Placental pericyte (primary cell): ENCODE measurements around the gene NPFF. TPM values are rescaled to one million over a fixed set of nuclear protein-coding genes. Genes with fewer than 3 reads are reported as not detected.

Source experiments
- small RNA-seq: library from RNA; depleted of rRNA; stranded (forward); fragments of <200 nt; gene quantifications from one replicate; pipeline ENCODE3, GENCODE V24; 2012; ENCODE audit warnings: low replicate concordance
- total RNA-seq: library from RNA; depleted of rRNA; stranded (reverse); fragments of >200 nt; gene quantifications from 2 replicates; pipeline ENCODE4 v1.2.3, GENCODE V29; 2012

NPFF gene, protein sequence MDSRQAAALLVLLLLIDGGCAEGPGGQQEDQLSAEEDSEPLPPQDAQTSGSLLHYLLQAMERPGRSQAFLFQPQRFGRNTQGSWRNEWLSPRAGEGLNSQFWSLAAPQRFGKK
- not detected in 2 replicates for total RNA-seq

DNA sequence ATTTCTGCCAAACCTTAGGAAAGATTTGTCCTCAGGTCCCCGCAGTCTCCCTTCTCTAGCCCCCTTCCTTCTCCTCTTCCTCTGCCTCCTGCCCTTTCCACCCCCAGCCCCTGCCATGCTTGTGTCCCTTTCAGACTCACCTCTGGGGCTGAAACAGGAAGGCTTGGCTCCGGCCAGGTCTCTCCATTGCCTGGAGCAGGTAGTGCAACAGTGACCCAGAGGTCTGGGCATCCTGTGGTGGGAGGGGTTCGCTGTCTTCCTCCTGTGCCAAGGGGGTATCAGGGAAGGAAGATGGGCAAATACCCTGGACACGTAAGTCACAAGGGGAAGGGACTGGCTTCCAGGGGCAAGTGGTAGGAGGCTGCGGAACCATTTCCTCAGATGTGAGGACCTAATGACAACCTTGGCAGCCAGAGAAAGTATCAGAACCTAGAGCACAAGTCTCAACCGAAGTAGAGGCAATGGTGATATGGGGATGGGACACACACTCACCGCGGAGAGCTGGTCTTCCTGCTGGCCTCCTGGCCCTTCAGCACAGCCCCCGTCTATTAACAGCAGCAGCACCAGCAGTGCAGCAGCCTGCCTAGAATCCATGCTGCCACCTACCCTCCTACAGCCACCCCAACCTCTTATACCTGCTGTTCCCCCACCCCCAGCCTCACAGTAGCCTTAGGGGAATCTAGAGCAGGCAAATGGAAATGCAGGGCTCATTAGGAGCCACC lies at the start of gene NPFF:
NPFF (minus strand) TSS at position 604 of the 722 bp plus-strand sequence; CDS start at position 594, 10 bp downstream.

DNA sequence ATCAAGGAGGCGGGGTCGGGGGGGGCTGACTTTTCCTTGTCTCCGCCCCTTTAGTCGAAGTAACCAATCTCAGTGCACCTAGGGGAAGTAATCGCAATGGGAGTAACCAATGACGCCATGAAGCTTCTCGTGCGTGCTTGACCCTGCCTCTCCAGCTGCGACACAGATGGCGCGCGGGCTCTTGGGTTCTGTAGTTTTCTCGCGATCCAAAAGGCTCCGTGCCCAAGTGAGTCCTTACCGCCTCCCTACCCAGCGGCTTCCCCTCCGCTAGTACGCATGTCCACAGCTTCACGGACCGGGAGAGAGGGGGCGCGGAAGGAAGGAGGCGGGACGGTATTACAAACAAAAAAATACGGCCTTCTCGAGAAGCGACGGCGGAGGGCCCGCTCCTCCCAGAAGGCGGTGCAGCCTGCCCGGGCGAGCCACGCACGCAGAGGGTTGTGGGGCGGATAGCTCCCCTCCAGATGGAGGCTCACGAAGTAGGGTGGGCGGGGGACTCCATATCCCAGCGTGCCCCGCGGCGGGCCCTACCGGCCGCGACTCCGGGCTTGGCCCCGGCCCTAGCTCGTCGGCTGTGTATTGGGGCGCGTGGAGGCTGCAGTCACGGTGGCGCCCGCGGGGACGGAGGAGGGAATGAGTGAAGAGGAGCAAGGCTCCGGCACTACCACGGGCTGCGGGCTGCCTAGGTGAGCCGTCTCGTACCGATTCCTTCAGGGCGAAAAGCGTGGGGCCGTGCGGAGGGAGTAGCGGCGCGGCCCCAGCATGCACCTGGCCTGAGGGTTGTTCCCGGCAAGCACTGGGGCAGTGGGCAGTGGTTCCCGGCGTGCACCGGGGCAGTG lies 6.3 kb downstream of the NPFF start, which contains the start of gene TARBP2:
TARBP2 (plus strand) TSS at position 508 of the 839 bp plus-strand sequence; CDS start at position 634, 126 bp downstream.

DNA sequence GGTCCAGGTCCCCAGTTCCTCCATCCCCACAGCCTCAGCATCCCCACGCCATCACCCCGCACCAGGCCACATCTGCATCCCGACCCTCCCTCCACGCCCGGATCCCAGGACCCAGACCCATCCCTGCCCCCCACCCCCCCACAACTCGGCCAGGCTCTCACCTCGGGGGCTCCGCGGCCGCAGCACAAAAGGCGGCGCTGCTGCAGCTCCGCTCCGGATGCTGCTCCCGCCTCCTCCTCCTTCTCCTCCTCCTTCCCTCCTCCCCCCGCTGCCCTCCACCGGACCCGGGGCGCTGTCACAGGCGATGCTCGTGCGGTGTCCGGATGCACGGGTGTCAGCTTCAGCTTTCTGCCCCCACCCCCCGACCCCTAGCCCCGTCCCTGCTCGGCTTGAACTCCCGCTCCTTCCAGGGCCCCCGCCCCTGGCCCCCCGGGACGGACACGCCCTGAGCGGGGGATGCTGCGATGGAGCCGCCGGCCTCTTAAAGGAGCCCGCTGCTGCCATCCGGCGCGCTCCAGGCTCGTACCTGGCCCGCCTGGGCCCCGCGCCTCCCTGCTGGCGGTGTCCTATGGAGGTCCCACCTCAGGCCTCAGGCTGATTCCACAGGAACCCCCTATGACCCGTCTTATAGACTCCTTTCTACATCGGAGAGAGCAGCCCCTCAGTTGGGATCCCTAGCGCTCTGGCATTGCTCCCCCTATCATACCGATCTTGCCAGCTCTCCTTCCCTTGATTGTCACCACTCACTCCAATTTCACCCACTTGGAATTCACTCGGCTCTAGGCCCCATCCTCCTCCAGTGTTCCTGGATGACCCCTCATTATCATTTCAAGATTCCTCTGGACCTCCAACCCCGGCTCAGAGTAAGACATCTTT lies 7.8 kb downstream of the NPFF start, which contains the start of gene MAP3K12:
MAP3K12 (minus strand) TSS at position 193 of the 876 bp plus-strand sequence. CDS start 12,067 bp downstream, outside the sequence.

Small RNA genes within 50 kb of the gene (small RNA-seq; reads per million reads assigned to genes)
- not detected for gene AC023509.3

Other genes with a start within 250 kb of the NPFF start
- gene ESPL1, start 239.2 kb downstream of the NPFF start, total RNA-seq = 0.66 and 19.0 TPM in 2 replicates
- 180 and 363 TPM in 2 replicates for gene PFDN5, start 211.9 kb downstream of the NPFF start, total RNA-seq
- 53.1 and 74.2 TPM in 2 replicates for gene MYG1, start 207.8 kb downstream of the NPFF start, total RNA-seq
- gene AAAS, start 185.9 kb downstream of the NPFF start, total RNA-seq = 39.4 and 64.6 TPM in 2 replicates
- gene SP7, start 171.1 kb downstream of the NPFF start, total RNA-seq = not detected in 2 replicates
- gene SP1, start 127.3 kb downstream of the NPFF start, total RNA-seq = 40.3 and 62.7 TPM in 2 replicates
- gene AMHR2, start 83.6 kb downstream of the NPFF start, total RNA-seq = 0.44 TPM in 1 of 2 replicates, not detected in the other
- 58.6 and 60.4 TPM in 2 replicates for gene PRR13, start 65.8 kb downstream of the NPFF start, total RNA-seq
- 257 and 391 TPM in 2 replicates for gene PCBP2, start 55.4 kb downstream of the NPFF start, total RNA-seq
- 38.5 and 50.6 TPM in 2 replicates for gene MAP3K12, start 8.0 kb downstream of the NPFF start, total RNA-seq
- 53.4 and 65.9 TPM in 2 replicates for gene TARBP2, start 6.2 kb downstream of the NPFF start, total RNA-seq
- gene ATF7, start 118.9 kb upstream of the NPFF start, total RNA-seq = 10.3 and 11.9 TPM in 2 replicates
- 116 and 189 TPM in 2 replicates for gene ATP5MC2, start 168.6 kb upstream of the NPFF start, total RNA-seq
- gene CALCOCO1, start 220.0 kb upstream of the NPFF start, total RNA-seq = 68.7 and 172 TPM in 2 replicates
- not detected in 2 replicates for gene CISTR, start 244.5 kb upstream of the NPFF start, total RNA-seq